ENCODE data around the gene HMGCLL1.

The HMGCLL1 gene

GRCh38 chr6:55541024-55541423 is 38.0 kb downstream of the HMGCLL1 start:
- no peak for DNase-seq
- in situ Hi-C loops (cut with MboI; ENCODE audit: low pct_unique_long_range_greater_than_20kb, low sequenced_read_pairs) = no loop called here

DNA sequence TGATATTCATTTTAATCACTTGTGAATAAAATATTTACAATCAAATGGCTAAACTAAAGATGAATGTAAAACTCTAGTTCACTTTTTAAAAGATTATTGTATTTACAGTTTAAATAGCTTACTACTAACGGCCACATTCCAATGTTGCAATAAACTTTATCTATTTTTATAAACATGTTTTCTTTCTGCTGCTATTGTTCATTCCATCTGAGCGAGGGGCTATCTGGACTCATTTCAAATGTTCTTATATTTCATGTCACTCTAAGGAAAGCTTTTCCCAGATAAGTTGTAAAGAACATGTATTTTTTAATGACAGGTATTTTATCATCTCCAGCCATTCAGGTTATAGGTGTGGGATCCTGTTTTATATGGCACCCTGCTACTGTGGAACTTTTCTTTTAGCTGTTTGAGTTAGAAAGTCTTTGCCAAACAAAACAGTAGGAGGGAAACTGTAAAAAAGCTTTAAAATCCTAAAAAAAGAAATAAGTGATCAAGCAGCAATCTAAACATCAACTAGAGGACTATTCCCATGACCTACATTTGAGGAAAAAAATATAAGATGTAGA is 42.5 kb downstream of the HMGCLL1 start:
- in situ Hi-C loops (cut with MboI; ENCODE audit: low pct_unique_long_range_greater_than_20kb, low sequenced_read_pairs) = no loop called here
- DNase-seq = no peak

DNA sequence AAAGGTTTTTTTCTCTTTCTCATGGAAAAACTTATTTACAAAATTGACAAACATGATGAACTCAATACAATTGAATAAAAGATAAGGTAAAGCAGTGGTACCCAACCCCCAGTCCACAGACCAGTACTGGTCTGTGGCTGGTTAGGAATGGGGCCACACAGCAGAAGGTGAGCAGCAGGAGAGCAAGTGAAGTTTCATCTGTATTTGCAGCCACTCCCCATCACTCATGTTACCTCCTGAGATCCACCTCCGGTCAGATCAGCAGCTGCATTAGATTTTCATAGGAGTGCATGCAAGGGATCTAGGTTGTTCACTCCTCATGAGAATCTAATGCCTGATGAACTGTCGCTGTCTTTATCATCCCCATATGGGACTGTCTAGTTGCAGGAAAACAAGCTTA is 47.5 kb downstream of the HMGCLL1 start:
- no peak for DNase-seq
- in situ Hi-C loops (cut with MboI; ENCODE audit: low pct_unique_long_range_greater_than_20kb, low sequenced_read_pairs) = no loop called here

DNA sequence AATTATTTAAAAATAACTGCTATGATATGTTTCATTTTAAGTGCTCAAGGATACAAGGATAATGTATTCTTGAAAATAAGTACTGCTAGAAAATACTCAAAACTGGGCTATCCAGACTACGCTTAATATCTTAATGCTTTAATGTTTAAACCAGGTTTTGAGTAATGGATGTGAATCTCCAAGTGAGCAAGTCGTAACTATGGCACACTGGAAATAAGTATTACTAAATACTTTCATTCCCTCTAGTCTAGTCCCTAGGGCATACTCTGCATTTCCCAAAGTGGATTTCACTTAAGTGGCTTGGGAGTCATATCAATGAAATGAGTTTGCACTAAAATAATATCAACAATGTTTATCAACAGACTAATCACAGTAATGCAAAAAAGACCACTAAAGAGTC is 48.1 kb downstream of the HMGCLL1 start:
- in situ Hi-C loops (cut with MboI; ENCODE audit: low pct_unique_long_range_greater_than_20kb, low sequenced_read_pairs) = no loop called here
- no peak for DNase-seq

DNA sequence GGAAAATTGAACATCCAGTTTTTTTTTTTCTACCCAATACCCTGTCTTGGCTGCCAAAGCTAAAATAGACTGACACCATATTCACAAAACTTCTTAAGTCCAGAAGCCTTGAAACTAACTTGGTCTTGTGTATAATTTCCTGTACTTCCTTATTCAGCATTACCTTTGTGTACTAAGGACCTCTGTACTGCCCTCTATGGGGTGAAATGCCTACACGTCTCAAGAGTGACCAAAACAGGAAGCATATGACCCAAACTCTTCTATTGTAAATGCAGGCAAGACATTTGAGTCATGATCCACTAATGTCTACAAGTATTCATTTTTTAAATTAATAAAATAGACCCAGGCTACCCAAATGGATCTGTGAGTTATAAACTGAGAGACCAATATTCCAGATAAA is 50.4 kb downstream of the HMGCLL1 start:
- DNase-seq = peak; percentile 32
- in situ Hi-C loops (cut with MboI; ENCODE audit: low pct_unique_long_range_greater_than_20kb, low sequenced_read_pairs) = no loop called here

GRCh38 chr6:55524441-55524840 is 54.6 kb downstream of the HMGCLL1 start:
- in situ Hi-C loops (cut with MboI; ENCODE audit: low pct_unique_long_range_greater_than_20kb, low sequenced_read_pairs) = no loop called here
- DNase-seq = no peak

- no peak for DNase-seq
- in situ Hi-C loops (cut with MboI; ENCODE audit: low pct_unique_long_range_greater_than_20kb, low sequenced_read_pairs) = no loop called here
These were observed 60.4 kb downstream of the HMGCLL1 start for GRCh38 chr6:55518529-55519060.

- DNase-seq = no peak
- in situ Hi-C loops (cut with MboI; ENCODE audit: low pct_unique_long_range_greater_than_20kb, low sequenced_read_pairs) = no loop called here
These were observed 62.3 kb downstream of the HMGCLL1 start for GRCh38 chr6:55516736-55517135.

GRCh38 chr6:55512904-55513303 is 66.1 kb downstream of the HMGCLL1 start:
- in situ Hi-C loops (cut with MboI; ENCODE audit: low pct_unique_long_range_greater_than_20kb, low sequenced_read_pairs) = no loop called here

DNA sequence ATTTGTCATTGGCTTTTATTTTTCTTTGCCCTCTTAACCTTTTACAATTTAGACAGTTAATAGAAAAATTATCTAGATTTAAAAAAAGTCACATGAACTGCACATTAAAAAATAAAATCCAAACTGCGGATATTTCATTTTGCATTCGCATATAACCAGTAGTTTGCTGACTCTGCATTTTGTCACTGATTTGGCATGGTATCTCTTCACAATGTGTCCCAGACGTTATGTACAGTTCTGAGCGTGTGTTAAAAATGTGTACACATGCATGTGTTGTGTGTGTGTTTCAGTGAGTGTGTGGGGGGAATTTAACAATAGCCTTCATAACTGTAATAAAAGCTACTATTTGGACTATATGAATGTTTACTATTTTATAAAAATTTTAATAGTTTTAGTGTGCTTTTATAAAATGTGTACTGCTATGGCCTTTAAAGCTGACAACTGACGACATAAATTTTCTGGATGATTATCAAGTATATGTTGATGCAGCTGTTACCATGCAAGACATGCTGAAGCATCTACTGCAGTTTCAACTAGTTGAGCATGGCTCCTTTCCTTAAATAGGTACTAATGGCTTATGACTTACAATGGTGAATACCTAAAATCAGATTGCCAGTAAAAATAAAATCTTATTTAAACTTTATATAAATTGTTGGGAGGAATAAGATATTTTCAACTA is 67.7 kb downstream of the HMGCLL1 start:
- no peak for DNase-seq
- in situ Hi-C loops (cut with MboI; ENCODE audit: low pct_unique_long_range_greater_than_20kb, low sequenced_read_pairs) = no loop called here

More at GRCh38 chr6:55512904-55513303, 66.1 kb downstream of the HMGCLL1 start:
- no peak for DNase-seq

DNA sequence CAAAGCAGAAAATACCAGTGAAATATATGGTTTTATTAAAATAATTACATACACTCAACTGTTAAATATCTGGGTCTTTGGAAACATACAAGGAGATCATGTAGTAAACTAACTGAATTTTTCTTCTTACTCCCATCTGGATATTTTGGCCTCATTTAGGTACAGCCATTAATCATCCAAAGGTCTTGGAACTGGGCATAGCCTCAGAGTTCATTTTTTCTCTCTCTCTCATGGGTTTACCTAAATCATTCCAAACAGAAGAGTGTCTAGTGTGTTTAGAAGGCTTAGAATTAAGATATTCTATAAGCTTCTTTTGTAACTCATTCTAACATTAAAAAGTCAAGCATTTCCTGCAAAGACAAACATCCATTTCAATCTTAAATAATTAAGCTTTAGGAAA is 79.4 kb downstream of the HMGCLL1 start:
- no peak for DNase-seq
- in situ Hi-C loops (cut with MboI; ENCODE audit: low pct_unique_long_range_greater_than_20kb, low sequenced_read_pairs) = no loop called here

- in situ Hi-C loops (cut with MboI; ENCODE audit: low pct_unique_long_range_greater_than_20kb, low sequenced_read_pairs) = no loop called here
- DNase-seq = no peak
These were observed 81.3 kb downstream of the HMGCLL1 start for GRCh38 chr6:55497694-55498093.

GRCh38 chr6:55496201-55496600 is 82.8 kb downstream of the HMGCLL1 start:
- no peak for DNase-seq
- in situ Hi-C loops (cut with MboI; ENCODE audit: low pct_unique_long_range_greater_than_20kb, low sequenced_read_pairs) = no loop called here

GRCh38 chr6:55495277-55495676 is 83.7 kb downstream of the HMGCLL1 start:
- in situ Hi-C loops (cut with MboI; ENCODE audit: low pct_unique_long_range_greater_than_20kb, low sequenced_read_pairs) = no loop called here
- DNase-seq = no peak

- DNase-seq = no peak
- in situ Hi-C loops (cut with MboI; ENCODE audit: low pct_unique_long_range_greater_than_20kb, low sequenced_read_pairs) = no loop called here
These were observed 84.6 kb downstream of the HMGCLL1 start for GRCh38 chr6:55494411-55494810.

DNA sequence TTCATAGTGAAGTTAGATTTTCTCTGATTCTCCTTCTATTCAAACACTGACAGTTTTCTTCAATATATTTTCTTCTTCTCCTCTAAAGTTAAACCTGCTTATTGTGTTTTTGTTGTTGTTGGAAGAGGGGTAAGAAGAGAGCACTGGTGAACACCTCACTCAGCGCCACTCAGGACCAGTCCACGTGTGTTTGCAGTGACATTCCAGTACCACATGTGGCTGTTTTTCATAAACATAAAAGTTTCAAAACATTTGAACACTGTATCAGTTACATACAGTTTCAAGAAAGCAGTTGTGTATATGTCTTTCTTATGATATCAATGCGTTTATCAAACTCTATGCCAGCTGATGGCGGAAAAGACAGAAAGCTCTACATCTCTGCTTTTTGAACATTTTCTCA is 86.7 kb downstream of the HMGCLL1 start:
- in situ Hi-C loops (cut with MboI; ENCODE audit: low pct_unique_long_range_greater_than_20kb, low sequenced_read_pairs) = no loop called here
- no peak for DNase-seq

DNA sequence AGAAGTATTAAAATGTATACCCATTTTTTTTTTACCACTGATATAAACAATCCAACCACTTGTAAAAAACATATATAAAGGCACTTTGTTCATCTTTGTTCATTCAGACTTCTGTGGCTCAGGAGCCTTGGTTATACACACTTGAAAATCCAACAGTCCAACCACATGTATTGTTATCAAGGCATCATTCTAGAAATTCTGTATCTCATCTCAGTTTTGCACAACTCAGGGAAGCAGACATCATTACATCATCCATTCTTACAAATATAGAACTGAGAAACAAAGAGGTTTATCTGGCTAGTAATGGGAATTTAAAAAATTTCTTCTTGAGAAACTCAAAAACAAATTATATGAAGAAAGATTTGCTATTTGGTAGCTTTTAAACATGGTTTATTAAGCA is 88.1 kb downstream of the HMGCLL1 start:
- in situ Hi-C loops (cut with MboI; ENCODE audit: low pct_unique_long_range_greater_than_20kb, low sequenced_read_pairs) = no loop called here

GRCh38 chr6:55474382-55474781 is 104.6 kb downstream of the HMGCLL1 start:
- no peak for DNase-seq
- in situ Hi-C loops (cut with MboI; ENCODE audit: low pct_unique_long_range_greater_than_20kb, low sequenced_read_pairs) = no loop called here

More for the DNA sequence above, 88.1 kb downstream of the HMGCLL1 start:
- DNase-seq = no peak

GRCh38 chr6:55473722-55474121 is 105.3 kb downstream of the HMGCLL1 start:
- DNase-seq = no peak
- in situ Hi-C loops (cut with MboI; ENCODE audit: low pct_unique_long_range_greater_than_20kb, low sequenced_read_pairs) = no loop called here

DNA sequence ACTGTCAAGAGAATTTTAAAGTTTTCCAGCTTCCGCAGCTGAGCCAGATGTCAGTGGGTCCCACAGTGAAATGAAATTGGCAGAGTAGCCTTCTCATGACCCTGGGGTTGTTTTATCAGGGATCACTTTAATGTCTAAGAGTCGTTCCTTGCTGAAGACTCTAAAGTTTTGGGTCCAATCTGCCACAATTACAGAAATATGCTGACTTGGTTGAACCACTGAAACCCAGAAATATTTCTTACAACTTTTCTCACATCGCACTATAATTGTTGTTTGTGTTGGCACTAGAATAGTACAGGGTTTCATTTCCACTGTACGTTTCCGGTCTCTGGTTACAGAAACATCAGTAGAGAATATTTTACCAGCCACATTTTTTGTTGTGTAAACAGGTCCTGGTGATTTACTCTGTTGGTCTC is 109.0 kb downstream of the HMGCLL1 start:
- in situ Hi-C loops (cut with MboI; ENCODE audit: low pct_unique_long_range_greater_than_20kb, low sequenced_read_pairs) = no loop called here
- DNase-seq = no peak

- no peak for DNase-seq
These were observed 123.0 kb downstream of the HMGCLL1 start for GRCh38 chr6:55456016-55456415.

More at GRCh38 chr6:55456016-55456415, 123.0 kb downstream of the HMGCLL1 start:
- in situ Hi-C loops (cut with MboI; ENCODE audit: low pct_unique_long_range_greater_than_20kb, low sequenced_read_pairs) = no loop called here

All from KBM-7 (cell line).